Urothelium cell line (cell line): ENCODE measurements around the gene PGAM5.
A peak's percentile ranks its signal among the peaks of the same experiment; 100 is the strongest.

ENCODE experiments used
- DNase-seq: peaks from one replicate; pipeline ENCODE4 v3.0.0; 2011; ENCODE audit warnings: low spot score, mixed read lengths
- FAIRE-seq: peaks from 2 replicates; lab custom pipeline; 2011; peaks lifted over from hg19 to GRCh38; lab: Jason Lieb, UNC

The PGAM5 gene

DNA sequence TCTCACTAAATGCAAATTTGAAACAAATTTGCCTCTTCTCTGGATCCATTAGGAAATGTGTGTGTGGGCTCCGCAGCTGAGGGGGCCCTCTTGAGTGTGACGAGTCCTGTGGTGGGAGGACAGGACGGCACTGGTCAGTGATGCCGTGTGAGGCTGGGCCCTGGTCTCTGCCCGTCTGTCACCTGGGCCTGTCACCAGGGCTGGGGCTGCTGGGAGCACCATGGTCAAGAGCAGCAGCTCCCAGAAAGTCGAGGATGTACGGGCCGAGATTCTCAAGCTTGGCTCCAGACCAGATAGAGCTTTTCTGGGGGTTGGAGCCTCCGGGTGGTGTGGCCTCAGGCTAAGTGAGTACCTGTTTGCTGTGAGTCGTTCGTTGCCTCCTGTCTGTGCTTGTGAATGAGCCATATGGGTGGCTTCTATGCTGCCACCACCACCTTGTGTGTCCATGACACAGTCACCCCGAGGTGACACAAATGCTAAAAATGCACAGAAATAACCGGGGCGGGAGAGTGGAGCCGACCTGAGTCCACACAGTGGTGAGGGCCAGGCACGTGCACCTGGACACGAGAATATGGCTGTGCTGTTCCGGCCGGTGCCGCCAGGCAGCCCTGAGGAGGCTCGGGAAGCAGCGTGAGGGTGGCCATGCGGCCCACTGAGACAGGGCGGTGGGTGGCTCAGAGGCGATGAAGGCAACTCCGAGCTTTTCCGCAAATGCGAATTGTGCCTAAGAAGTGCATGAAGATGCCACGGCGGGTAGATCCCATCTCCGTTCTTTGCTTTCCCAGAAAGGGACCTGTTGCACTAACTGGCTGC lies 8.7 kb downstream of the PGAM5 start:
- FAIRE-seq: no peak

DNA sequence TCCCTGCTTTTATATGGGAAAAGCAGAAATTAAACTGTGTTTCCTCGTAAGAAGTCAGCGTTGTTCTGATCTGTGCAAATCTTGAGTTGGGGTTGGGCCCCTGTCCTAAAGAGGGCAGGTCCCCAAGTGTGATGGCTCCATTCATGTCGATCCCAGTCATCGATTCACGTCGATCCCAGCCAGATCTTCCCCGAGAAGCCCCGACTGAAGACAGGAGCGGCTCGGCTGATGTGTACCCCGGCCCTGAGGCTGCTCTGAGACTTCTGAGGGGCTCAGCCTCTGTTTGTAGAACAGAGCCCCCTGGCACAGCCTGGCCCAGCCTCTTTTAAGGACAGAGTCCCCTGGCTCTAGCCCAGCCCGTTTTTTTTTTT lies 9.3 kb downstream of the PGAM5 start:
- DNase-seq (no peak), FAIRE-seq (no peak)

More for the DNA sequence above, 8.7 kb downstream of the PGAM5 start:
- no peak for DNase-seq

DNA sequence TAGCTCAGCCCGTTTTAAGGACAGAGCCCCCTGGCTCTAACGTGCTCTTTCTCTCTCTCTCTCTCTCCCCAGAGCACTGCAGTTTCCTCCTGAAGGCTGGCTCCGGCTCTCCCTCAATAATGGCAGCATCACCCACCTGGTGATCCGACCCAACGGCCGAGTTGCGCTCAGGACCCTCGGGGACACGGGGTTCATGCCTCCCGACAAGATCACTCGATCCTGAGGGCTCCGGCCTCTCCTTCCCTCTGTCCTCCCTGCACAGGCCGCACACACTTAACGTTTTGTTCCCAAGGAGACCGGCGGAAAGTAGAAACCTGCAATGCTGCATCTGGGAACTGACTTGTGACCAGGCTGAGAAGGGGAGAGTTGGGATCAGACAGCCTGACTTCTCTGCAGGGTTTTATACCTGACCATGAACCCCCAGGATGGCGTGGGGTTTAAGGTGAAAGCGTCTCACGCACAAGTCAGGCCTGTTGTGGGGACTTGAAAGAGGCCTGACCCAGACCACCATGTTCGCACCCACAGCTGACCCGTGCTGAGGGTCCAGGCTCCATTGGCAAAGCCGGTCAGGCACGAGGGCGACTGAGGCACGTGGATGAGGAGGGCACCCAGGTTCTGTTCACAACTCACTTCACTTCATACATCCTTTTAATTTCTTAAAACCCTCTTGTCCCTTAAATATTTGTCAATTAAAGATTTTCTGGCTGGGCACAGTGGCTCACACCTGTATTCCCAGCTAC lies 10.1 kb downstream of the PGAM5 start:
- DNase-seq (no peak), FAIRE-seq (no peak)

DNA sequence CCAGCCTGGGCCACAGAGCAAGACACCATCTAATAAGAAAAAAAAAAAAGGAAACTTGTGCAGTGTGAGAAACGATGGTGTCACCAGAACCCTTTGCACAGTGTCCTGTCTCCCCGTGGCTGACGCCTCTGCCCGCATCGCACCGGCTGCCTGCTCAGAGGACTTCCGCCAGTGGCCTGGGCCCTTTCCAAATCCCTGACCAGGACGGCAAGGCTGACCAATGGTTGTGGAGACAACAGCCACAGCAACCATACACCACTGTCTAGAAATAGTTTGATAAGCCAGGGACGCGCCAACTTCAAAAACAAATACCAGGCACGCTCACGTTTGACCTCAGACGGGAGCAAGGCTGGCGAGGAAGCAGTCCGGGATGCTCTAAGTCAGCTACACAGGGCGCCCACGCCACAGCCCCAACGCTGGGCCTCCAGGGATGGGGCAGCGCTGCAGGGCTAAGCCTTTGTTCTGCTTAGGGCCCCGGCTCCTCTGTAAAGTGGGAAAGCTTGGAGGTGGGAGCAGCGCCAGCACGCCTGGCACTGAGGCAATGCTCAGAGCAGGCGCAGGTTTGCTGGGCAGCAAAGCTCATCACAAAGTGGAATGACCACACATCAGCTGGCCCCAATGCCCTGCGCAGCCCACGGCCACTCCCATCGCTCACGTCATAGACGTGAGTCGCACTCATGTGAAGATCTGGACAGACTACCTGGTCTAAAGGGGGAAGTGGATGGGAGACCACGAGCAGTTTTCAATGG lies 12.5 kb downstream of the PGAM5 start:
- FAIRE-seq (no peak), DNase-seq (no peak)

DNA sequence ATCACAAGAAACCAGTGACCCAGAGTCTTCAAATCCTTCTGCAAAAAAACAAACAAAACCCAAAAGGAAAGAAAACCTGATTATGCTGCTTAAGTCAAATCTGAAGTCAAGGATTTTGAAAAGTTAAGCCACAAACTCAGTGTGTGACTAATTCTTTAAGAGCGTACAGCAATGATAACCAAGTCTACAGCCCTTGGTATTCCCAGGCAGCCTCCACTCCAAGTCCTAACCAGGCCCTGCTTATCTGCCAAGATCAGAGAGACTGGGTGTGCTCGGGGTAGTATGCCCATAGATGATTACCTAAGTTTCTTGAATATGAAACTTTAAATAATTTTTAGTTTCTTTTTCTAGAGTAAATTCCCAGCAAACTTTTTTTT lies 13.1 kb downstream of the PGAM5 start:
- DNase-seq (no peak), FAIRE-seq (no peak)

DNA sequence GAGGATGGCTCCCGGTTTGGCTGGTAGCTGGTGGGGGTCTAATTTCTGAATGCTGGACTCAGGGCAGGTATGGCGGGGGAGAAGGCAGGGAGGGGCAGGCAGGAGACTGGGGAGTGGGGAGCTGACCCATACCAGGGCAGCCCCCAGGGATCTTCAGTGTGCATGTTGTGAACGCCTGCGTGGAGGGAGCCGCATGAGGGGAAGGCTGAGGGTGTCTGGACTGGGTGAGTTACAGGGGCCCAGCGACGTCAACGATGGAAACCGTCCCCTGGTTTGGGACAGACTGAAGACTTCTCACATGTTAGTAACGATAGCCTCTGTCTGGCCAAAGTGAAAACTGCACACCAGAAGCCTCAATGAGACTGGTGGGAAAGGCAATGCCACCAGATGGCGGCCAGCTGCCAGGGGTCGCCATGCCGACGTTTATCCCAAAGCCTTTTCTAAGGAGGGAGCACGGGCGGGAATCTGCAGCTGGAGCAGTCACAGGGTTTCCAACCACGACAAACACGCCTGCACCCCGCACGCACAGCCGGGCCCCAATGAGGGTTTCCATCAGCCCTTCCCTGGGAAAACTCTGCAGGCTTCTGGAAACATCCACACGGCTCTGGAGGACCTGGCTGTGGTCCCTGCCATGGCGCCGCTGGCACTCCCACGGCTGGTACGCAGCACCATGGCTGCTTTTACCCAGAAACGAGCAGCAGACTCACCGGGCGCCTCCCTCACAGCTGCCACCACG lies 14.0 kb downstream of the PGAM5 start:
- FAIRE-seq (no peak), DNase-seq (no peak)

DNA sequence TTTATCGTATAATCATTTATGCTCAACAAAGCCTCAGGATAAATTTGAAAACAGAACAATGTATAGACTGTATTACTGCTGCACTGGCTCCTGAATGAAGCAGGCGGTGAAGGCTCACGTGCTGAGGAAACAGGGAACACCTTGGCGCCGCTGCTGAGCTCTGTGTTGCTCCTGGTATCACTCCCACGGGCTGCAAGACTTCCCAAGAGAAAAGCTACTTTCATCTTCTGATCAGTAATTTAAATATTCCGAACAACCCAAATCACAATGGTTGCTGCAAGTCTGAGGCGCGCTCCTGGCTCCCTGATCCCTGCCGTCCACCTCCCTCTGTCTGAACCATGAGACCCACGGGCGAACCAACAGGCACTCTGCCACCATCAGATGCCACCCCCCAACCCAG lies 15.7 kb downstream of the PGAM5 start:
- DNase-seq: no peak
- no peak for FAIRE-seq

DNA sequence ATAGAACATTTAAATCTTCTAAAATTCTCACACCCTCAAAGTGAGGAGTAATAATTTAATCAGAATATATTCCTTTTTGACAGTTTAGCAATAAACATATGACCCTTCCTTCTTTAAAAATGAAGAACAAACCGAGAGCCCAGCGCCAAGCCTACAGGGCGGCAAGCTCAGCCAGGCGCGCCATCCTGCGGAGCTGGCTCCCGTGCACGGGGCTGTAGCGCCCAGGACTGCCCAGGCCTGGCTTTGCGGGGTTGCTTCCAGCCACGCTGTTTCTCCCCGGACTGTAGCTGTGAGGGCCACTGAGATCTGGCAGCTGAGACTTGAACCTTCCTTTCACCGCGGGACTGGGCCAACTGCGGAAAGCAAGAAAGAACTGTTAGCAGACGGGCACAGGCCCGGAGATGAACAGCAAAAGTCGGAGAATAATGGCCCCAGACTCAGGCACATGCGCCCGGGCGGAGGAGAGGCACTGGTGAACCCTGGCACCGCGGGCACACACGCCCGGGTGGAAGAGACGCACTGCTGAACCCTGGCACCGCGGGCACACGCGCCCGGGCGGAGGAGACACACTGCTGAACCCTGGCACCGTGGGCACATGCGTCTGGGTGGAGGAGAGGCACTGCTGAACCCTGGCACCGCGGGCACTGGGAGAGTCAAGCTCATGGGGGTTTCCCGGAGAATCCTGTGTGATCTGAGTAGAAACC lies 16.6 kb downstream of the PGAM5 start:
- FAIRE-seq (no peak), DNase-seq (no peak)

DNA sequence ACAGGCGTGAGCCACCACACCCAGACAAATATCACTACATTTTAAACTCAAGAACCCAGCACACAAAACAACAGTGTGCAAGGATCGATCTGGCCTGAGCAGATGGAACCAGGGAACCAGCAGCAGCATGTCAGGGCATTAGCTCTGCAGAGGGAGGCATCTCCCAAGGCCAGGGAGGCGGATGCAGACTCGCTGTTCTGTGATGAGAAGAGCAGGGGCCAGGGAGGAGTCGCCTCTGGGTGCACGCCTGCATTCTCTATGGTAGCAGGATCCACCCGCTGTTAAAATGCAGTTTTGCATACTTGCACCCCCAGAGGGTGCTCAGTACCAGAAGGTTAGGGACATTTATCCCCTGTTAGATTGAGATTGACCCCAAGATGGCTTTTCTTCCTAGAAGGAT lies 17.9 kb downstream of the PGAM5 start:
- no peak for FAIRE-seq
- no peak for DNase-seq

DNA sequence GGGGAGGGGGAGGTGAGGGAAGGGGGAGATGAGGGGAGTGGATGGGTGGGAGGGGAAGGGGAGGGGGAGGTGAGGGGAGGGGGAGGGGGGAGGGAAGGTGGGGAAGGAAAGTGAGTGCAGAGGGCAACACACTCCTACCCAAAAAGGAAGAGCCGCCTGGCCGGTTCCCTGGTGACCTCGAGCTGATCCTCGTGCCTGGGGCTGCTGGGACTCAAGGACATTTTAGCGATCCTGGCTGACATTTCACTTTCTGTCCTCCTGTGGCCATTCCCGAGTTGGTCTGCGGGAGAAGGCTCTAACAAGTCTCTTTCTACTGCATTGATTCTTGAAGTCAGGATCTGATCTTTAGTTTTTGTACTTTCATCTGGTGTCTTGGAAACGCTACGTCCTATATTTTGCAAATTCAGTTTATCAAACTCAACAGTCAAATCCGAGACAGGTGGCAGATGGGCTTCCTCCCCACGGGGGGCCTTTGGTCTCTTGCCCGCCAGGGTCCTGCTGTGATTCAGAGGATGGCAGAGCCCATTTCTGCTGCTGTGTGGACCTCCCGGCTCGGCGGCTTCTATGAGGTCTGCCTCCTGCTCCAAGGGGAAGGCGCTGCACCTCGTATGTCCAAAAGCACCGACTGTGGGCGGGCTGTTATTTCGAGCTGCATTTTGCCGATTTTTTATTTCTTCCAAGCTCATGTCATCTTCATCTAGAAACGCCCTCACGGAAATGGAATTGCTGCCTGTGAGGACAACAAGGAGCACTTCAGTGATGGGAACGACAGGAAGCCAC lies 19.1 kb downstream of the PGAM5 start:
- DNase-seq: peak; percentile 38
- no peak for FAIRE-seq

DNA sequence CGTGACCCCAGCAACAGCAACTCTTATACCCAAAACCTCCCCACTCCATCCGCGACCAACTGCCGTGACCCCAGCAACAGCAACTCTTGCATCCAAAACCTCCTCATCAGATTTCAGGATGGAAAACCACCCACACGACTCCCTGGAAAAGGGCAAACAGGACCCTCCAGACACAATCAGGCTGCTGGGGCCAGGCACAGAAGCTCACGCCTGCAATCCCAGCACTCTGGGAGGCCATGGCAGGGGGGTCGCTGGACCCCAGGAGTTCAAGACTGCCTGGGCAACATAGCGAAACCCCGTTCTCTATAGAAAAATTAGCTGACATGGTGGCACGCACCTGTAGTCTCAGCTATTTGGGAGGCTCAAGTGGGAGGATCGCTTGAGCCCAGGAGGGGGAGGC lies 19.7 kb downstream of the PGAM5 start:
- FAIRE-seq: no peak
- no peak for DNase-seq

DNA sequence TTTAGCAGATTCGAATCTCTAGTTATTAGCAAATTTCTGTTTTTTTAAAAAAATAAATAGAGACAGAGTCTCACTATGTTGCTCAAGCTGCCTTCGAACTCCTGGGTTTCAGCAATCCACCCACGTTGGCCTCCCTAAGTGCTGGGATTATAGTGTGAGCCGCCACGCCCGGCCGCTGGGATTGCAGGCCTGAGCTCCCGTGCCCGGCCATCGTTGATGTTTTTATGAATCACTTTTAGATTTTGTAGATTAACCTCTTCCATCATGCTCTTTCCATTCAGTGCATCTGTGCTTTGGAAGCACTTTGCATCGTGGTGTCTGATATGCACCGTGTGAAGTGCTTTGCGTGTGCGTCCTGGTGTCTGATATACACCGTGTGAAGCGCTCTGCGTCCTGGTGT lies 20.9 kb downstream of the PGAM5 start:
- DNase-seq (no peak), FAIRE-seq (no peak)

DNA sequence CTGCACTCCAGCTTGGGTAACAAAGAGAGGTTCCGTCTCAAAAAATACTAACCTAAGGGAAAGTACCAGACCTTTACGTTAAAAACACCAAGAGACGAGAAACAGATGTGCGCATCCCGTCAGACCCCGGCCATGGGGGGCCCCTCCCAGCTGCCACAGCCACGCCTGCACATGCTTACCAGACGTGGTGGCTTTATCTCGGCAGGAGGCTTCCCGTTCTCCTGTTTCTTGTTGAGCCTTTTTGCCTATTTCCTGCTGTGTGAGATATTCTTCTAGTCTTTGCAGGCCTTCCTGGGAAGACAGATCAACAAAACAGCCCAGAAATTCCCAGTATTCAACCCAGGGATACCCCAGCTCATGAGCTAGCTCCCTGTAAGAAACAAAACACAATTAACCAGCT lies 23.6 kb downstream of the PGAM5 start:
- DNase-seq (no peak), FAIRE-seq (no peak)

DNA sequence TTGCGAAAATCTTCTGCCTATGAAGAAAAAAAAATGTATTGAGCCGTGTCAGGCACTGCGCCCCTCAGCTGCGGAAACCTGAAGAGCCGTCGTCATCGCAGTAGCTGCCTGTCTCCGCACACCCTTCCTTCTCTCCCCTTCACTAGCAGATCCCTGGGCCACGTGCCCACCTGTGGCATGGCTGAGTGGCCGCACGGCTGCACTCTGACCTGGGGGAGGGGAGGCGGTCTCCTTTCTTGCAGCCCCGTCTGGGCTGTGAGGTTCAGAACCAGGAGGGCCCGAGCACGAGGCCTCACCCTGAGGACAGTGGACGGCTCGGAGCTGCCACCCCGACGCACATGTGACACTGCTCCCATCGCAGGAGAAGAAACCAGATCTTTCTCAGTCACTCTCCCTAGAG lies 24.9 kb downstream of the PGAM5 start:
- no peak for DNase-seq
- no peak for FAIRE-seq

DNA sequence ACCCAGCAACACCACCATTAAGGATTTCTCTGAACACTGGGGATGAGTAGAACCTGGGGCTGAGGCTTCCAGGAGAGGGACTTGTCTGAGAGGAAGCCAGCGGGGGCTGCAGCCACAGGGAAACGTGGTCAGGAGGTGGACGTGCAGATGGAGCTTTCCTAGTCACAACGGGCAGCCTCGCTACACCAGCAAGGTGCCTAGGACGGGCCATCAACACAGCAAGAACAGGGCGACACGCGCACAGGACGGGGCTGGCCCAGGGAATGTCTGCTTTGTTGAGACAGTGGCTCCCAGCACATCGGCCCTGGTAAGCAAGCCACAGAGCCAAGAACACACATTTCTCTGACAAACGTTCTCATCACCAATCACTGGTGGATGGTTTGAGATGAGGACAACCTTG lies 25.7 kb downstream of the PGAM5 start:
- FAIRE-seq: no peak
- DNase-seq: no peak

DNA sequence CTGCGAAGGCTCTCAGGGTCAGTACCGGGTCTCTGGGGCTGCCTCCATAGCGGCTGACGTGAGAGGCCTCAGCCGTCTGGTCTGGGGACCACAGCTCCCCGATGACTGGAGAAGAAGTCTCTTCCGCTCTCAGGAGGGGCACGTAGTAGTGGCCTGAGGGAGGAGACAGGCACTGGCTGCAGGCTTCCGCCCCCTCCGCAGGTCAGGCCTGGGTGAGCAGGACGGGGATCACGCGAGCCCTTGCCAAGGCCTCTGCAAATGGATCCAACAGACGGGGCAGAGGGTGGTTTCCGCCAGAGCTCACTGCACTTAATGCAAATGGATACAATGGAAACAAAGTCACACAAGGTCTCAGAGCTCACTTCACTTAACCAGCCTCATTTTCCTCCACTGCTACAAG lies 26.3 kb downstream of the PGAM5 start:
- DNase-seq (no peak), FAIRE-seq (no peak)

DNA sequence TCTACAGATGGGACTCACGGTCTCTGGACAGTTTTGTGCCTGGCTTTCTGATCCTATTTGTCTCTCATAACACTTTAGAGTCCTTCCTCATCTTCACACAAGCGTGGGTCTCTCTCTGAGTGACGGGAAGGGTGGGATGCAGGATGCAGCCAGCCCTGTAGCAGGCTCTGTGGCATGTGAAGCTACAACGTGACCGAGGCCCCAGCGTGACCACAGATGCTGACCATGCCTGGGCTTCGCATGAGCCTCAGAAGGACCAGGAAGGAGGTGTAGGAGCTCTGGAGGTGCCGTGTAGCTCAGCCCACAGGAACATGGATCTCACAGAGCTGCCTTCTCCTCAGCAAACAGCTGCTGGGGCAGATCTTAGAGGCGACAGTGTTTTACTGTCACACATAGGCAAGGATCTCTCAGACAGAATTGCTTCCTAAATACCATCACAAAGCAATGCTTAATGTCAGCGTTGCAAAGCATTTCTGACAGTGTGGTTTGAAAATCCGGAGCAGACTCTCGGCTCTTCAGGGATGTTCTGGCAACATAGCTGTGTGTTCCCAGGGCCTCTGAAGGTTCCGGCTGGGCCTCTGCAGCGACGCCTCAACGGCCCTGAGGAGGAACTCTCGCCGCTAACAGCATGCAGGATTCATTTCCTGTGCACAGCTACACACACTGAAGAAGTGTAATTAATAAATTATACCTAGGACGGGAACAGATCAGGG lies 29.1 kb downstream of the PGAM5 start:
- FAIRE-seq: no peak

DNA sequence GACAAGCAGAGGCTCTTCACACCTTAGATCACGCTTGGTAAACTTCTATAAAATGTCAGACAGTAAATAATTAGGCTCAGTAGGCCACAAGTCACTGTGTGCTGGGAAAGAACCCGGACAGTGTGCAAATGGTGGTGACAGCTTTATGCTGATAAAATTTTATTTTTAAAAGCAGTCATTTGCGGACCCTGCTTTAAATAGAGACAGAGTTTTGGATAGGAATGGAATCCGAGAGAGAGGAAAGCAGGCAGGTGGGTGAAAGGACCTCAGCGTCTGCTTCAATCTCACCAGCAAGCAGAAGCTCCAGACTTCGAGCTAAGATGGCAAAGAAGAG lies 29.6 kb downstream of the PGAM5 start:
- FAIRE-seq: no peak
- DNase-seq: no peak

More for the DNA sequence above, 29.1 kb downstream of the PGAM5 start:
- no peak for DNase-seq

DNA sequence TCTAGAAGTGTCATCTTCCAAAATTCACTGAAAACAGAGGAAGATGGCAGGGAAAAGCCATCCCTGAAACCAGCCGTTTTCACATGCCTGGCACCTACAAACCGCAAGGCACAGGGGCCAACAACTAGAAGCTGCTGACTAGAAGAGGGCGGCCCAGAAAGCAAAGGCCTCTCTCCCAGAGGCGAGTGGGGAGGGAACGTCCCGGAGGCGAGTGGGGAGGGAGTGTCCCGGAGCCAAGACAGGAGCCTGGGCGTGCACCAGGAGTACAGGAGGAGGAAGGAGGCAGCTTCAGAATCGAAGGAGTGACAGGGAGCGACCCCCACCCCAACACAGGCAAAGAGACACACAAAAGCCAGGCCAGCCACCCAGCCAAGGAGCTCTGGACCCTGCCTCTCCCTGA lies 30.0 kb downstream of the PGAM5 start:
- FAIRE-seq (no peak), DNase-seq (no peak)
